Parathyroid adenoma (tissue), 2 donors: Measurements from ENCODE around the gene PLD1.

Experiments
- H2AFZ ChIP-seq: fragments of 300-600 bp; sonication (generic); one replicate; pipeline ENCODE4 v1.7.0; 2017; ENCODE audit warnings: antibody characterized with exemption, mild to moderate bottlenecking
- H3K27ac ChIP-seq: fragments of 300-600 bp; sonication (generic); one replicate; pipeline ENCODE4 v1.7.0; 2017
- H3K27me3 ChIP-seq: fragments of 300-600 bp; sonication (generic); one replicate; pipeline ENCODE4 v1.7.0; 2017; ENCODE audit warnings: low read length; ENCODE audit not compliant: control insufficient read depth, insufficient read depth
- H3K36me3 ChIP-seq: fragments of 300-600 bp; sonication (generic); one replicate; pipeline ENCODE4 v1.7.0; 2017; ENCODE audit warnings: low read length; ENCODE audit not compliant: control insufficient read depth, insufficient read depth
- H3K4me1 ChIP-seq: fragments of 300-600 bp; sonication (generic); one replicate; pipeline ENCODE4 v1.7.0; 2017; ENCODE audit warnings: control low read depth
- H3K4me2 ChIP-seq: fragments of 300-600 bp; sonication (generic); one replicate; pipeline ENCODE4 v1.7.0; 2017; ENCODE audit warnings: low read length
- H3K4me3 ChIP-seq: fragments of 300-600 bp; sonication (generic); one replicate; pipeline ENCODE4 v1.7.0; 2017; ENCODE audit warnings: low read depth, low read length
- H3K79me2 ChIP-seq: fragments of 300-600 bp; sonication (generic); one replicate; pipeline ENCODE4 v1.7.0; 2017; ENCODE audit warnings: control low read depth
- H3K9ac ChIP-seq: fragments of 300-600 bp; sonication (generic); one replicate; pipeline ENCODE4 v1.7.0; 2017; ENCODE audit warnings: mild to moderate bottlenecking
- H3K9me3 ChIP-seq: fragments of 300-600 bp; sonication (generic); one replicate; pipeline ENCODE4 v1.7.0; 2017; ENCODE audit warnings: low read length; ENCODE audit not compliant: control insufficient read depth
- TF ChIP-seq, protein P1 (sequence below): fragments of 300-600 bp; sonication (generic); IDR thresholded peaks from one replicate; pipeline ENCODE4 v1.7.0; 2017; ENCODE audit warnings: antibody characterized with exemption, mild to moderate bottlenecking
- donor health status: primary hyperparathyroidism.

Gene PLD1

DNA sequence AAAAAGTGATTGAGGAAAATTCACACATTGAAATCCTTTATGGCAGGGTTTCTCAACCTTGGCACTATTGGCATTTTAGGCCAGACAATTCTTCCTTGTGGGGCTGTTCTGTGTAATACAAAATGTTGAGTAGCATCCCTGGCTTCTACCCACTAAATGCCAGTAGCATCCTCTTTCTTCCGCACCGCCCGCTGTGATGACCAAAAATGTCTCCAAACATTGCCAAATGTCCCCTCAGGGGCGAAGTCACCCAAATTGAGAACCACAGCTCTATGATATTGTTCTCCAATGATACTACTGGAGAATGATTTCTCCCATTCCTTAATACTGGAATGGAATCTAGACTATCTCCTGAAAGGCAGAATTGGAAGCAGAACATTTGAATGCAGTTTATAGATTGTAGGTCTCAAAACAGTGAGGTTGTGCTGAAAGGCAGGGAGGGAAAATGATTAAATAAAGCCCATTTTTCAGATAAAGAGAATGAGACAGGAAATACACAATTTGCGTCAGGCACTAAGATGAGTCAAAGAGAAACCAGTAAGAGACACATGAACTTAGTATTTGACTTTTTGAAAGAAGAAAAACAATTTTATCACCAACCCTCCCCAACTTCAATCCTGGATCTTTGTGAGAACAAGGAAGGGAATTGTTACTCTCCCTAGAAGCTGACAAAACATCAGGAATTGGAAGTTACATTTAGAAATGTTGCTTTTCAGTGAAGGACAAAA, 248.5 kb downstream of the PLD1 start:
- no peaks in the 10 kb centered on the region for H3K79me2 ChIP-seq
- TF ChIP-seq, protein P1, sequence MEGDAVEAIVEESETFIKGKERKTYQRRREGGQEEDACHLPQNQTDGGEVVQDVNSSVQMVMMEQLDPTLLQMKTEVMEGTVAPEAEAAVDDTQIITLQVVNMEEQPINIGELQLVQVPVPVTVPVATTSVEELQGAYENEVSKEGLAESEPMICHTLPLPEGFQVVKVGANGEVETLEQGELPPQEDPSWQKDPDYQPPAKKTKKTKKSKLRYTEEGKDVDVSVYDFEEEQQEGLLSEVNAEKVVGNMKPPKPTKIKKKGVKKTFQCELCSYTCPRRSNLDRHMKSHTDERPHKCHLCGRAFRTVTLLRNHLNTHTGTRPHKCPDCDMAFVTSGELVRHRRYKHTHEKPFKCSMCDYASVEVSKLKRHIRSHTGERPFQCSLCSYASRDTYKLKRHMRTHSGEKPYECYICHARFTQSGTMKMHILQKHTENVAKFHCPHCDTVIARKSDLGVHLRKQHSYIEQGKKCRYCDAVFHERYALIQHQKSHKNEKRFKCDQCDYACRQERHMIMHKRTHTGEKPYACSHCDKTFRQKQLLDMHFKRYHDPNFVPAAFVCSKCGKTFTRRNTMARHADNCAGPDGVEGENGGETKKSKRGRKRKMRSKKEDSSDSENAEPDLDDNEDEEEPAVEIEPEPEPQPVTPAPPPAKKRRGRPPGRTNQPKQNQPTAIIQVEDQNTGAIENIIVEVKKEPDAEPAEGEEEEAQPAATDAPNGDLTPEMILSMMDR, result no peak
- no peak overlapping the region for H2AFZ ChIP-seq
- no peak overlapping the region for H3K9ac ChIP-seq
- H3K4me2 ChIP-seq, result no peak overlapping the region
- no peak overlapping the region for H3K4me3 ChIP-seq
- no peaks in the 10 kb centered on the region for H3K27me3 ChIP-seq
- no peak overlapping the region for H3K27ac ChIP-seq
- no peaks in the 10 kb centered on the region for H3K9me3 ChIP-seq
- peaks cover 2% of the 10 kb centered on the region for H3K4me1 ChIP-seq
- H3K36me3 ChIP-seq, result no peaks in the 10 kb centered on the region

DNA sequence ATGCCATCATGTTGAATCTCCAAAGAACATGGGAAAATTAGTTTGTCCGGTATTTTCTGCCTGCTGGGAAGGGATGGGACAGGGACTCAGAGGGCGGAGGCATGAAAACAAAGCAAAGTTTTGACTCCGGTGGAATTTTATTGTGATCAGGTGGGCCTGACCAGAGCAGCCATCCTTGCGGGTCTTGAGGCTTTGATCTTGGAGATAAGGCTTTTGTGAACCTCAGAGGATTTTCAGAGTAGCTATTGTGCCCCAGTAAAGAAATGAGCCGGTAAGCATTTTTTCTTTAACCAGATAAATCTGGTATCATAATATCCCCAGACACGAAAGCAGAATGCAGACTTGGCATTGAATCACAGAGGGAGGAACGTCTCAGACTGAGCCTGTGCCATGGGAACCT, 250.7 kb downstream of the PLD1 start:
- Histone ChIP-seq H3K4me2 (no peak overlapping the region), H3K9me3 (no peaks in the 10 kb centered on the region), H3K4me3 (no peak overlapping the region), H2AFZ (peak overlapping the region; percentile 25), H3K27me3 (no peaks in the 10 kb centered on the region), H3K79me2 (no peaks in the 10 kb centered on the region), H3K27ac (no peak overlapping the region), H3K9ac (no peak overlapping the region), H3K4me1 (peaks cover 9% of the 10 kb centered on the region), H3K36me3 (no peaks in the 10 kb centered on the region)
- TF ChIP-seq, protein P1, result no peak

DNA sequence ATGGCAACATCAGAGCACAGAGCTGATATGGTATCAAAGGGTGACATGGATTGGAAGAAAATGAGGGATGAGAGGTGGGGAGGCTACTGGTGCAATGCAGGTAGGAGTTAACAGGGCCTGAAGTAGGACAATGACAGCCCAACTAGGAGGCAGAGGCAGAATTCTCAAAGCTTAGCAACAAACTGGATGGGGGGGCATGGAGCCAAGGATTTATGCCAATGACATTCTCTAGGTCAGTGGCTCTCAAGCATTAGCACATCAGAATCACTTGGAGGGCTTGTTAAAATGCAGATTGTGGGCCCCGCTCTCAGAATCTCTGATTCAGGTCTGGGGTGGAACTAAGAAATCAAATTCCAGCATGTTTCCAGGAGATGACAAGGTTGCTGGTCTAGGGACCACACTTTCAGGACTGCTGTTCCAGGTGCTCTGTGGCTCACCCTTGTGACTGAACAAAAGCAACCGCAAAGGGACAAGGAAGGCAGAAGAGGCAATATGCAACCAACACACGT, 252.0 kb downstream of the PLD1 start:
- Histone ChIP-seq H3K4me3 (no peak overlapping the region), H3K9ac (no peak overlapping the region), H3K79me2 (no peaks in the 10 kb centered on the region), H3K4me2 (no peak overlapping the region), H3K4me1 (peaks cover 9% of the 10 kb centered on the region), H2AFZ (no peak overlapping the region), H3K27ac (no peak overlapping the region), H3K27me3 (no peaks in the 10 kb centered on the region), H3K36me3 (no peaks in the 10 kb centered on the region), H3K9me3 (no peaks in the 10 kb centered on the region)
- TF ChIP-seq, protein P1, result no peak

DNA sequence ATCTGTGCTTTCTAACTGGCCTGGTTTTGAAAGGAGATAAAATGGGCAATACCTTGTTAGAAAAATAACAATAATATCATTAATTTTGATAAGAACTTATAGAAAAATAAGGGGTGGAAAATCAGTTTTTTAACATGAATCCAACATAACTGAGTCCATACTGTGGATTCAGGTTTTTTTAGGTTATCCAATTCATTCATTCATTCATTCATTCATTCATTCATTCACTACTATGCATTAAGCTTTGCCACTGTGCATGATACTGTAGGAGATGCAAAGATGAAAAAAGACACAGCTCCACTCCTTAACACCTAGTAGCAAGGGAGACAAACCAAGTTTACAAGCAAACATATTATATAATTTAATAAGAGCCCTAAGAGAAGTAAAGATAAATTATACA, 253.1 kb downstream of the PLD1 start:
- Histone ChIP-seq H3K4me3 (no peak overlapping the region), H2AFZ (peak overlapping the region; percentile 77), H3K4me1 (peaks cover 9% of the 10 kb centered on the region), H3K4me2 (no peak overlapping the region), H3K27ac (no peak overlapping the region), H3K79me2 (no peaks in the 10 kb centered on the region), H3K9ac (no peak overlapping the region), H3K36me3 (no peaks in the 10 kb centered on the region), H3K9me3 (no peaks in the 10 kb centered on the region), H3K27me3 (no peaks in the 10 kb centered on the region)
- TF ChIP-seq, protein P1, result no peak
